ENCODE results near the gene USP35. TPM values are rescaled to one million over a fixed set of nuclear protein-coding genes. Genes with fewer than 3 reads are reported as not detected.

USP35 gene
- polyA plus RNA-seq, 3 donors: 0.42 to 7.6 (median 0.63) TPM

DNA sequence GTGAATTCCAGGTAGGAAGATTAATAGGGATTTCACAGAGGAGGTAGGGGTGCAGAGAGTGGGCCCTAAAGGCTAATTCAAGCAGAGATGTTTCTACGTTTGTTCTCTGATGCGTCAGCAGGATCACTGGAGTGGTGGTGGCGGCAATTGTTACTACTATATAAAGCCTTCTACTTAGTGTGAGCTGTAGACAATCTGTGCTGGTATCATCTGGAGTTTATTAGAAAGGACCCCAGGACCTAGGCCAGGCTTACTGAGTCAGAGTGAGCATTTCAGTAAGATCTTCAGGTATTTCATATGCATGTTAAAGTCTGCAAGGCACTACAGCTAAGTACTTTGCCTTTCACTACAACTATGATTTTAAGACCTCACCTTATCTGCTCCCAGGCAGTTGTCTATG lies 59.5 kb downstream of the USP35 start:
- Mint-ChIP-seq H3K36me3 (peaks cover 54 to 62% of the 10 kb centered on the region in 2 donors), H3K4me3 (no peak overlapping the region), H3K27me3 (ENCODE audit: low read depth in 3 of 3) (no peaks in the 10 kb centered on the region), H3K27ac (no peak overlapping the region), H3K9me3 (peaks cover 0 to 4% (median 0%) of the 10 kb centered on the region in 7 donors), H3K4me1 (peaks cover 30% of the 10 kb centered on the region)
- no CpG with 5 or more reads among the region's 3 CpGs for WGBS (ENCODE audit: insufficient coverage)
- Histone ChIP-seq H3K27me3 (ENCODE audit: control insufficient read depth in 2 of 2, insufficient read depth in 2 of 2, low read length in 2 of 2) (no peaks in the 10 kb centered on the region), H2AFZ (ENCODE audit: insufficient read depth, low read depth, low read length, poor library complexity, severe bottlenecking) (no peak overlapping the region), H3K9me3 (replicated peaks in 1 of 2; ENCODE audit: control insufficient read depth in 1 of 2, insufficient read depth in 1 of 2, low read length in 2 of 2) (no peaks in the 10 kb centered on the region), H4K20me1 (ENCODE audit: insufficient read depth, low read length) (peaks cover 90% of the 10 kb centered on the region), H3K36me3 (replicated peaks in 1 of 2; ENCODE audit: control insufficient read depth in 1 of 2, insufficient read depth in 2 of 2, low read length in 2 of 2) (peaks cover 26 to 51% of the 10 kb centered on the region in 2 donors), H3K4me2 (replicated peaks; ENCODE audit: extremely low read depth, low read length, poor library complexity, severe bottlenecking) (no peak overlapping the region), H3K27ac (ENCODE audit: low read depth in 1 of 2, low read length in 2 of 2) (no peak overlapping the region), H3K4me1 (ENCODE audit: control insufficient read depth in 1 of 2, insufficient read depth in 2 of 2, low read length in 2 of 2) (peaks cover 0 to 6% of the 10 kb centered on the region in 2 donors), H3K9ac (ENCODE audit: insufficient read depth, low read length, poor library complexity, severe bottlenecking) (no peak overlapping the region), H3K4me3 (replicated peaks in 1 of 3; ENCODE audit: low read depth in 2 of 3, low read length in 3 of 3) (no peak overlapping the region), H3K79me2 (ENCODE audit: insufficient read depth, low read length) (peaks cover 45% of the 10 kb centered on the region)
- DNase-seq: no peak
- TF ChIP-seq, protein P1, sequence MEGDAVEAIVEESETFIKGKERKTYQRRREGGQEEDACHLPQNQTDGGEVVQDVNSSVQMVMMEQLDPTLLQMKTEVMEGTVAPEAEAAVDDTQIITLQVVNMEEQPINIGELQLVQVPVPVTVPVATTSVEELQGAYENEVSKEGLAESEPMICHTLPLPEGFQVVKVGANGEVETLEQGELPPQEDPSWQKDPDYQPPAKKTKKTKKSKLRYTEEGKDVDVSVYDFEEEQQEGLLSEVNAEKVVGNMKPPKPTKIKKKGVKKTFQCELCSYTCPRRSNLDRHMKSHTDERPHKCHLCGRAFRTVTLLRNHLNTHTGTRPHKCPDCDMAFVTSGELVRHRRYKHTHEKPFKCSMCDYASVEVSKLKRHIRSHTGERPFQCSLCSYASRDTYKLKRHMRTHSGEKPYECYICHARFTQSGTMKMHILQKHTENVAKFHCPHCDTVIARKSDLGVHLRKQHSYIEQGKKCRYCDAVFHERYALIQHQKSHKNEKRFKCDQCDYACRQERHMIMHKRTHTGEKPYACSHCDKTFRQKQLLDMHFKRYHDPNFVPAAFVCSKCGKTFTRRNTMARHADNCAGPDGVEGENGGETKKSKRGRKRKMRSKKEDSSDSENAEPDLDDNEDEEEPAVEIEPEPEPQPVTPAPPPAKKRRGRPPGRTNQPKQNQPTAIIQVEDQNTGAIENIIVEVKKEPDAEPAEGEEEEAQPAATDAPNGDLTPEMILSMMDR (IDR thresholded peaks at IDR 0.05): no peak
- intact Hi-C loops (cut with micrococcal nuclease): no loop called here

DNA sequence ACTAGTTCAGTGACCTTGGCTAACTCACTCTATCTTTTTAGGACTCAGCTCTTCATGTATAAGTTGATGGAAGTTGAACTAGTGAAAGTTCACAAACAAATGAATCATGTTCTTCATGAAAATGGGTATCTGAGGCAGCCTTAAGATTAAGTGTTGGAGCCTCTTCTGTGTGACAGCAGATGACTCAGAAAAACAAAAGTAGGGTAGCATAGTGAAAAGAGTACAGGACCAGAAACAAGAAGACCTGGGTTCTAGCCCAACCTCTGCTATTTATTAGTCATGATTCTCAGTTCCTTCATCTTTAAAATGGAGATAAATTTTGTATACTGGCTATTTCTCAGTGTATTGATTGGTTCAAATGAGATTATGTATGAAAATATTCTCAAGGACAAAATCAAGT lies 60.2 kb downstream of the USP35 start:
- Histone ChIP-seq H3K4me2 (replicated peaks; ENCODE audit: extremely low read depth, low read length, poor library complexity, severe bottlenecking) (no peak overlapping the region), H4K20me1 (ENCODE audit: insufficient read depth, low read length) (peaks cover 92% of the 10 kb centered on the region), H3K79me2 (ENCODE audit: insufficient read depth, low read length) (peaks cover 52% of the 10 kb centered on the region), H3K36me3 (replicated peaks in 1 of 2; ENCODE audit: control insufficient read depth in 1 of 2, insufficient read depth in 2 of 2, low read length in 2 of 2) (peaks cover 26 to 54% of the 10 kb centered on the region in 2 donors), H3K4me3 (replicated peaks in 1 of 3; ENCODE audit: low read depth in 2 of 3, low read length in 3 of 3) (no peak overlapping the region), H3K27ac (ENCODE audit: low read depth in 1 of 2, low read length in 2 of 2) (no peak overlapping the region), H3K9me3 (replicated peaks in 1 of 2; ENCODE audit: control insufficient read depth in 1 of 2, insufficient read depth in 1 of 2, low read length in 2 of 2) (no peaks in the 10 kb centered on the region), H3K27me3 (ENCODE audit: control insufficient read depth in 2 of 2, insufficient read depth in 2 of 2, low read length in 2 of 2) (no peaks in the 10 kb centered on the region), H2AFZ (ENCODE audit: insufficient read depth, low read depth, low read length, poor library complexity, severe bottlenecking) (no peak overlapping the region), H3K4me1 (ENCODE audit: control insufficient read depth in 1 of 2, insufficient read depth in 2 of 2, low read length in 2 of 2) (peaks cover 0 to 6% of the 10 kb centered on the region in 2 donors), H3K9ac (ENCODE audit: insufficient read depth, low read length, poor library complexity, severe bottlenecking) (no peak overlapping the region)
- H3K27ac Mint-ChIP-seq: no peak overlapping the region
- H3K4me1 Mint-ChIP-seq: peaks cover 30% of the 10 kb centered on the region
- H3K9me3 Mint-ChIP-seq: peaks cover 0 to 4% (median 0%) of the 10 kb centered on the region in 7 donors
- H3K4me3 Mint-ChIP-seq: no peak overlapping the region
- TF ChIP-seq, protein P1 (IDR thresholded peaks at IDR 0.05): no peak
- DNase-seq: no peak
- H3K36me3 Mint-ChIP-seq: peaks cover 48 to 65% of the 10 kb centered on the region in 2 donors
- intact Hi-C loops (cut with micrococcal nuclease): no loop called here
- no peaks in the 10 kb centered on the region for H3K27me3 Mint-ChIP-seq (ENCODE audit: low read depth in 3 of 3)
